HEK293 (cell line): ENCODE data around the gene PTGIS.
A peak's percentile ranks its signal among the peaks of the same experiment; 100 is the strongest.

Source experiments
- CTCF ChIA-PET: fragments of 350-600 bp; formaldehyde crosslinking; extraction: SDS; loops from one replicate; lab custom pipeline; 2021; ENCODE audit warnings: antibody characterized with exemption; lab: Yijun Ruan, JAX
- POLR2A ChIA-PET: fragments of 300-600 bp; formaldehyde crosslinking; extraction: SDS; loops from one replicate; lab custom pipeline; 2020; ENCODE audit warnings: antibody characterized with exemption, inconsistent platforms; lab: Yijun Ruan, JAX
- H3K27ac ChIP-seq: fragments of 200-500 bp; sonication (Bioruptor generic); 2 replicates; pipeline ENCODE4 v1.5.1; 2014; ENCODE audit warnings: low read depth, low read length, control low read depth, inconsistent platforms; ENCODE audit errors: extremely low read depth
- H3K36me3 ChIP-seq, 2 experiments: fragments of 200-500 bp in 1 of 2; sonication (Bioruptor generic) in 1 of 2; 1 replicate in 1 of 2; 2 replicates in 1 of 2; pipeline ENCODE4 v1.5.1; 2014 to 2017; ENCODE audit warnings: inconsistent platforms in 2 of 2, low read length in 2 of 2; ENCODE audit not compliant: control insufficient read depth in 2 of 2, insufficient read depth in 1 of 2
- H3K4me1 ChIP-seq: fragments of 200-500 bp; sonication (Bioruptor generic); 2 replicates; pipeline ENCODE4 v1.5.1; 2014; ENCODE audit warnings: mild to moderate bottlenecking, low read length, inconsistent platforms; ENCODE audit not compliant: control insufficient read depth, insufficient read depth
- H3K4me3 ChIP-seq: 2 replicates; pipeline ENCODE4 v1.5.1; 2011; ENCODE audit warnings: low read depth, mild to moderate bottlenecking, control low read depth, low read length, moderate library complexity
- H3K9me3 ChIP-seq: fragments of 200-500 bp; sonication (Bioruptor generic); 2 replicates; pipeline ENCODE4 v1.5.1; 2014; ENCODE audit warnings: low read depth, low read length, inconsistent platforms; ENCODE audit not compliant: control insufficient read depth, insufficient read depth
- GFI1B ChIP-seq: fragments of 450-650 bp; formaldehyde crosslinking; IDR thresholded peaks from 2 replicates; pipeline ENCODE4 v1.5.1; 2016; ENCODE audit warnings: missing biosample characterization, missing genetic modification characterization
- GLIS2 ChIP-seq: fragments of 450-650 bp; formaldehyde crosslinking; IDR thresholded peaks from 2 replicates; pipeline ENCODE4 v1.5.1; 2016; ENCODE audit warnings: missing biosample characterization, missing genetic modification characterization
- IKZF3 ChIP-seq: fragments of 450-650 bp; IDR thresholded peaks from 2 replicates; pipeline ENCODE4 v1.5.0; 2018; ENCODE audit warnings: missing biosample characterization, mild to moderate bottlenecking, missing genetic modification characterization, moderate library complexity
- SALL2 ChIP-seq: fragments of 450-650 bp; formaldehyde crosslinking; IDR thresholded peaks from 2 replicates; pipeline ENCODE4 v1.5.0; 2017; ENCODE audit warnings: missing biosample characterization, mild to moderate bottlenecking, missing genetic modification characterization, borderline replicate concordance
- SP2 ChIP-seq: fragments of 450-650 bp; formaldehyde crosslinking; IDR thresholded peaks from 2 replicates; pipeline ENCODE4 v1.5.1; 2016; ENCODE audit warnings: missing biosample characterization, missing genetic modification characterization
- SP3 ChIP-seq: fragments of 450-650 bp; formaldehyde crosslinking; IDR thresholded peaks from 2 replicates; pipeline ENCODE4 v1.5.1; 2016; ENCODE audit warnings: missing biosample characterization, missing genetic modification characterization
- ZNF114 ChIP-seq: fragments of 450-650 bp; formaldehyde crosslinking; IDR thresholded peaks from 2 replicates; pipeline ENCODE4 v1.5.0; 2017; ENCODE audit warnings: missing biosample characterization, missing genetic modification characterization
- ZNF121 ChIP-seq: fragments of 450-650 bp; formaldehyde crosslinking; IDR thresholded peaks from 2 replicates; pipeline ENCODE4 v1.5.1; 2016; ENCODE audit warnings: missing biosample characterization, missing genetic modification characterization
- ZNF174 ChIP-seq: fragments of 450-650 bp; formaldehyde crosslinking; IDR thresholded peaks from 2 replicates; pipeline ENCODE4 v1.5.0; 2017; ENCODE audit warnings: missing biosample characterization, mild to moderate bottlenecking, missing genetic modification characterization
- ZNF214 ChIP-seq: fragments of 450-650 bp; formaldehyde crosslinking; IDR thresholded peaks from 2 replicates; pipeline ENCODE4 v1.5.1; 2017; ENCODE audit warnings: missing biosample characterization, mild to moderate bottlenecking, missing genetic modification characterization, borderline replicate concordance
- ZNF416 ChIP-seq: fragments of 450-650 bp; formaldehyde crosslinking; IDR thresholded peaks from 2 replicates; pipeline ENCODE4 v1.5.1; 2016; ENCODE audit warnings: missing biosample characterization, missing genetic modification characterization
- ZNF585B ChIP-seq: fragments of 450-650 bp; formaldehyde crosslinking; IDR thresholded peaks from 2 replicates; pipeline ENCODE4 v1.5.1; 2016; ENCODE audit warnings: missing biosample characterization, missing genetic modification characterization
- TF ChIP-seq, protein P1 (sequence below): fragments of 450-650 bp; IDR thresholded peaks from 2 replicates; pipeline ENCODE4 v1.5.1; 2018; ENCODE audit warnings: missing biosample characterization, mild to moderate bottlenecking, missing genetic modification characterization
- TF ChIP-seq, protein P2 (sequence below): fragments of 450-650 bp; formaldehyde crosslinking; IDR thresholded peaks from 2 replicates; pipeline ENCODE4 v1.5.1; 2016; ENCODE audit warnings: missing biosample characterization, missing genetic modification characterization, low read depth
- TF ChIP-seq, protein P3 (sequence below): fragments of 450-650 bp; formaldehyde crosslinking; IDR thresholded peaks from 2 replicates; pipeline ENCODE4 v1.5.1; 2017; ENCODE audit warnings: missing biosample characterization, missing genetic modification characterization

PTGIS gene

DNA sequence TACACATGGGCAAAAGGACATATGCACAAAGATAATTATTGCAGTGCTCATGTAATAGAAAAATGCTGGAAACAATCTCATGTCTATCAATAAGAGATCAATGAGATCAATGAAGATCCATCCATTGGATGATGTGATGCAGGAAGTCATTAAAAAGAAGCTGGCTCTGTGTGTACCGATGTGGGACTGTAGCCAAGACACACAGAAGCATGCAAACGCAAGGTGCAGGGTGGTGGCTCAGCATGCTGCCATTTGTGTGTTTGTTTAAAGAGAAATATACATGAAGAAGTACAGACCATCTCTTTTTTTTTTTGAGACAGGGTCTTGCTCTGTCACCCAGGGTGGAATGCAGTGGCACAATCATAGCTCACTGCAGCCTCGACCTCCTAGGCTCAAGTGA, 52.4 kb downstream of the PTGIS start:
- ChIA-PET CTCF (interaction anchor here (0.6 to 2.0 kb wide), 6 partner anchors 10 to 298 kb away, joined by 3 to 7 read pairs (median 4); no protein-coding TSS in a partner anchor), POLR2A (no interaction called here)
- Histone ChIP-seq H3K27ac (no peak overlapping the region), H3K9me3 (no peaks in the 10 kb centered on the region), H3K36me3 (no peaks in the 10 kb centered on the region), H3K4me3 (no peak overlapping the region), H3K4me1 (no peaks in the 10 kb centered on the region)
- no peak for TF ChIP-seq ZNF174 (tag by site-specific recombination)
- no peak for TF ChIP-seq SALL2 (tag by site-specific recombination)
- TF ChIP-seq ZNF416 (tag by site-specific recombination) = no peak
- TF ChIP-seq, protein P1, sequence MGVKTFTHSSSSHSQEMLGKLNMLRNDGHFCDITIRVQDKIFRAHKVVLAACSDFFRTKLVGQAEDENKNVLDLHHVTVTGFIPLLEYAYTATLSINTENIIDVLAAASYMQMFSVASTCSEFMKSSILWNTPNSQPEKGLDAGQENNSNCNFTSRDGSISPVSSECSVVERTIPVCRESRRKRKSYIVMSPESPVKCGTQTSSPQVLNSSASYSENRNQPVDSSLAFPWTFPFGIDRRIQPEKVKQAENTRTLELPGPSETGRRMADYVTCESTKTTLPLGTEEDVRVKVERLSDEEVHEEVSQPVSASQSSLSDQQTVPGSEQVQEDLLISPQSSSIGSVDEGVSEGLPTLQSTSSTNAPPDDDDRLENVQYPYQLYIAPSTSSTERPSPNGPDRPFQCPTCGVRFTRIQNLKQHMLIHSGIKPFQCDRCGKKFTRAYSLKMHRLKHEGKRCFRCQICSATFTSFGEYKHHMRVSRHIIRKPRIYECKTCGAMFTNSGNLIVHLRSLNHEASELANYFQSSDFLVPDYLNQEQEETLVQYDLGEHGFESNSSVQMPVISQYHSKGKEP (tag by site-specific recombination) = 0 out of 2 replicates have a peak, but pooled peaks have one; percentile 39
- TF ChIP-seq, protein P2, sequence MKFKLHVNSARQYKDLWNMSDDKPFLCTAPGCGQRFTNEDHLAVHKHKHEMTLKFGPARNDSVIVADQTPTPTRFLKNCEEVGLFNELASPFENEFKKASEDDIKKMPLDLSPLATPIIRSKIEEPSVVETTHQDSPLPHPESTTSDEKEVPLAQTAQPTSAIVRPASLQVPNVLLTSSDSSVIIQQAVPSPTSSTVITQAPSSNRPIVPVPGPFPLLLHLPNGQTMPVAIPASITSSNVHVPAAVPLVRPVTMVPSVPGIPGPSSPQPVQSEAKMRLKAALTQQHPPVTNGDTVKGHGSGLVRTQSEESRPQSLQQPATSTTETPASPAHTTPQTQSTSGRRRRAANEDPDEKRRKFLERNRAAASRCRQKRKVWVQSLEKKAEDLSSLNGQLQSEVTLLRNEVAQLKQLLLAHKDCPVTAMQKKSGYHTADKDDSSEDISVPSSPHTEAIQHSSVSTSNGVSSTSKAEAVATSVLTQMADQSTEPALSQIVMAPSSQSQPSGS (tag by site-specific recombination) = no peak

DNA sequence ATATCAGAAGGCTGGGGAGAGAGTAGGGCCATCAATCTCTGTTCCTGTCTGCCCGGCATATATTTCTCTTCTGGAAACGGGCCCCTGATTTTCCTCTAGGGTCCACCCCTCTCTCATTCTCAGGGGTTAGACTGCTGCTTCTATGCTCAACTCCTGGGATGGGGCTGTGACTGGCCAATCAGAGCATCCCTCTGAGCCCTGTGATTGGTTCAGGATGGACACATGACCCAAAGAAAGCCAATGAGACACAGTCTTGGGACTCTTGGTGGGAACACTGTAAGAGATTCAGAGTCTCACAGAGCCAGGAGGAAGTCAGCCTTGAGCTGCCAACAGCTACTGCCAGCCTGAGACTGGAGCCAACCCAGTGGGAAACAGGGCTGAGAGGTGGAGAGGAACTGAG, 54.4 kb downstream of the PTGIS start:
- TF ChIP-seq SP2 (tag by site-specific recombination) (0 out of 2 replicates have a peak, but pooled peaks have one; percentile 16), ZNF585B (tag by site-specific recombination) (no peak)
- TF ChIP-seq, protein P3, sequence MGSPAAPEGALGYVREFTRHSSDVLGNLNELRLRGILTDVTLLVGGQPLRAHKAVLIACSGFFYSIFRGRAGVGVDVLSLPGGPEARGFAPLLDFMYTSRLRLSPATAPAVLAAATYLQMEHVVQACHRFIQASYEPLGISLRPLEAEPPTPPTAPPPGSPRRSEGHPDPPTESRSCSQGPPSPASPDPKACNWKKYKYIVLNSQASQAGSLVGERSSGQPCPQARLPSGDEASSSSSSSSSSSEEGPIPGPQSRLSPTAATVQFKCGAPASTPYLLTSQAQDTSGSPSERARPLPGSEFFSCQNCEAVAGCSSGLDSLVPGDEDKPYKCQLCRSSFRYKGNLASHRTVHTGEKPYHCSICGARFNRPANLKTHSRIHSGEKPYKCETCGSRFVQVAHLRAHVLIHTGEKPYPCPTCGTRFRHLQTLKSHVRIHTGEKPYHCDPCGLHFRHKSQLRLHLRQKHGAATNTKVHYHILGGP = no peak
- TF ChIP-seq, all 188 proteins: peak for 1
- CTCF ChIA-PET = interaction anchor here (0.7 to 1.2 kb wide), 2 partner anchors 95 to 179 kb away, joined by 3 to 4 read pairs; no protein-coding TSS in a partner anchor
- H3K36me3 ChIP-seq = no peaks in the 10 kb centered on the region
- POLR2A ChIA-PET = no interaction called here
- no peak overlapping the region for H3K27ac ChIP-seq
- H3K4me3 ChIP-seq = no peak overlapping the region
- no peaks in the 10 kb centered on the region for H3K9me3 ChIP-seq
- no peaks in the 10 kb centered on the region for H3K4me1 ChIP-seq

DNA sequence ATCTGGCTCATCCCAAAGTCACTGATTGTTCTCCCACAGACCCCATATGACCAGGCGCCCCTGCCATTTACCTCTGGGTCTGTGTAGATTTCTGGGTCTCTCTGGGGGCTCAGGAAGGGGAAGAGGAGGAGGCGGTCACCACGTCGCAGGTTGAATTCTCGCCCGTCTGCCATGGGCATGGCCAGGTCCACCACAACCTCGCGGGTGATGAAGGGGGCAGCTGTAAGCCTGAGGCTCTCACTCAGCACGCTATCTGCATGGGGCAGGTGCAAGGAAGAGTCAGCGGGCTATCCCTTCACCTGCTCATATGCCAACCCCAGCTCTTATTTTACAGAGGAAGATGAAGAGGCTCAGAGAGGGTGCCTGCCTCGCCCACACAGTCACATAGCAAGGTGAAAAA, 54.9 kb downstream of the PTGIS start:
- H3K4me1 ChIP-seq = no peaks in the 10 kb centered on the region
- no peak overlapping the region for H3K4me3 ChIP-seq
- no peak overlapping the region for H3K27ac ChIP-seq
- TF ChIP-seq IKZF3 (no peak), ZNF214 (tag by site-specific recombination) (no peak), SP3 (no peak), ZNF114 (tag by site-specific recombination) (no peak), ZNF121 (no peak), GLIS2 (tag by site-specific recombination) (no peak), GFI1B (tag by site-specific recombination) (no peak)
- ChIA-PET POLR2A (no interaction called here), CTCF (interaction anchor here (1.2 to 2.3 kb wide), 2 partner anchors 29 to 95 kb away, joined by 4 to 10 read pairs; no protein-coding TSS in a partner anchor)
- no peaks in the 10 kb centered on the region for H3K9me3 ChIP-seq
- H3K36me3 ChIP-seq = no peaks in the 10 kb centered on the region
